Measurements from ENCODE around the gene CLP1. TPM values are rescaled to one million over a fixed set of nuclear protein-coding genes. Genes with fewer than 3 reads are reported as not detected.

The CLP1 gene
- total and polyA plus RNA-seq, 7 donors, result 3.9 to 23.2 (median 13.2) TPM

DNA sequence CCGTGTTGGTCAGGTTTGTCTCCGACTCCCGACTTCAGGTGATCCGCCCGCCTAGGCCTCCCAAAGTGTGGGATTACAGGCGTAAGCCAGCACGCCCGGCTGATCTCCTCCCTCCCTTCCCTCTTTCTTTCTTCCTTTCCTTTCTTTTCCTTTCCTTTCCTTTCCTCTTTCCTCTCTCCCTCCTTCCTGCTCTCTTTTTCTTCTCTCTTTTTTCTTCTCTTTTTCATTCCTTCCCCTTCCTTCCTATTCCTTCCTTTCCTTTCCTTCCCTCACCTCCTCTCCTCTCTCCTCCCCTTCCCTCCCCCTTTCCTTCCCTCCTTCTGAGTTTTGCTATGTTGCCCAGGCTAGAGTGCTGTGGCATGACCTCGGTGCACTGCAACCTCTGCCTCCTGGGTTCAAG lies 6.4 kb downstream of the CLP1 start:
- Histone ChIP-seq H3K27me3 (no peaks in the 10 kb centered on the region), H3K4me1 (peaks cover 0 to 14% (median 12%) of the 10 kb centered on the region in 4 donors), H3K9me3 (no peaks in the 10 kb centered on the region), H3K36me3 (peaks cover 14 to 40% (median 25%) of the 10 kb centered on the region in 4 donors), H3K4me3 (no peak overlapping the region), H3K27ac (no peak overlapping the region)
- TF ChIP-seq EP300 (IDR thresholded peaks at IDR 0.05) (no peak), POLR2AphosphoS5 (IDR thresholded peaks at IDR 0.05) (no peak), POLR2A (IDR thresholded peaks at IDR 0.05) (no peak)
- TF ChIP-seq, protein P1, sequence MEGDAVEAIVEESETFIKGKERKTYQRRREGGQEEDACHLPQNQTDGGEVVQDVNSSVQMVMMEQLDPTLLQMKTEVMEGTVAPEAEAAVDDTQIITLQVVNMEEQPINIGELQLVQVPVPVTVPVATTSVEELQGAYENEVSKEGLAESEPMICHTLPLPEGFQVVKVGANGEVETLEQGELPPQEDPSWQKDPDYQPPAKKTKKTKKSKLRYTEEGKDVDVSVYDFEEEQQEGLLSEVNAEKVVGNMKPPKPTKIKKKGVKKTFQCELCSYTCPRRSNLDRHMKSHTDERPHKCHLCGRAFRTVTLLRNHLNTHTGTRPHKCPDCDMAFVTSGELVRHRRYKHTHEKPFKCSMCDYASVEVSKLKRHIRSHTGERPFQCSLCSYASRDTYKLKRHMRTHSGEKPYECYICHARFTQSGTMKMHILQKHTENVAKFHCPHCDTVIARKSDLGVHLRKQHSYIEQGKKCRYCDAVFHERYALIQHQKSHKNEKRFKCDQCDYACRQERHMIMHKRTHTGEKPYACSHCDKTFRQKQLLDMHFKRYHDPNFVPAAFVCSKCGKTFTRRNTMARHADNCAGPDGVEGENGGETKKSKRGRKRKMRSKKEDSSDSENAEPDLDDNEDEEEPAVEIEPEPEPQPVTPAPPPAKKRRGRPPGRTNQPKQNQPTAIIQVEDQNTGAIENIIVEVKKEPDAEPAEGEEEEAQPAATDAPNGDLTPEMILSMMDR (IDR thresholded peaks at IDR 0.05), result no peak
- DNase-seq, result no peak
- intact Hi-C loops (cut with DNase I), result loop anchor here (10.0 kb wide), 2 partner anchors 911 to 1891 kb away; partner anchors contain the start of genes LPXN and ZFP91
- WGBS, 2 donors, result 82 to 92% methylated on average over 9 of the region's 9 CpGs

DNA sequence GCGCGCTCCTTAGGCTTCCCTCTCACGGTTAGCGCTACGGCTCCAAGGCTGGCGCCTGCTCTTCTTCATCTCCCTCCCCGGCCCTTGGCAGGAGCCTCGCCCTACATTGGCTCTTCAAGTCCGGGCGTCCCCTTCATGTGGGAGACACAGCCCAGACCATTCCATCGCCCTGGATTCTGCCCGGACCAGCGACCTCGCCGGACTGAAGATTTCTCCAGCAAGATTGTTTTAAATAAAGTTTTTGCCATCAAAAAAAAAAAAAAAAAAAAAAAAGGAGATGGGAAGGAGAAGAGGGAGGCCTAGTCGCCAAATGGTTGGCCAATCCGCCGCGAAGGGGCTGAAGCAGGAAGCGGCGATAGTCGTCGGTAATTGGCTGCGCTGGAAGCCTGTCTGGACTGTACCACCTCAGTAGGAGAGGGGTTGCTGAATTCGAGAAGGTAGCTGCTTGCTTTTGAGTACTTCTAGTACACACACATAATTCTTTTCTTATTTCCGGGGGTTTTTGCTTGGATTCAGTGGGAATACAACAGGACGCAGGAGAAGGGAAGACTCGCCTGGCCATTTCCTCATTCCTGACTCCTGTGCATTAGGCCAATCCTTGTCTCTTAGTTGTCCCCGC lies 9.7 kb downstream of the CLP1 start:
- WGBS, 2 donors, result 0% methylated on average over 29 of the region's 29 CpGs
- peak; percentile 100 for DNase-seq
- Histone ChIP-seq H3K36me3 (peaks cover 0 to 13% (median 2%) of the 10 kb centered on the region in 4 donors), H3K9me3 (no peaks in the 10 kb centered on the region), H3K4me3 (peak overlapping the region; percentile 67 to 98 (median 84)), H3K4me1 (peaks cover 0 to 30% (median 28%) of the 10 kb centered on the region in 4 donors), H3K27me3 (no peaks in the 10 kb centered on the region), H3K27ac (peak overlapping the region; percentile 92 to 99 (median 98))
- TF ChIP-seq POLR2AphosphoS5 (IDR thresholded peaks at IDR 0.05) (peak in 3 of 4 donors; percentile 23 to 58 (median 41)), EP300 (IDR thresholded peaks at IDR 0.05) (no peak)
- TF ChIP-seq, protein P1 (IDR thresholded peaks at IDR 0.05), result no peak
- intact Hi-C loops (cut with DNase I), result loop anchor here (5.0 to 10.0 kb wide), 8 partner anchors 45 to 1945 kb away; partner anchors contain the start of genes CTNND1, LPXN, MED19 and P2RX3

DNA sequence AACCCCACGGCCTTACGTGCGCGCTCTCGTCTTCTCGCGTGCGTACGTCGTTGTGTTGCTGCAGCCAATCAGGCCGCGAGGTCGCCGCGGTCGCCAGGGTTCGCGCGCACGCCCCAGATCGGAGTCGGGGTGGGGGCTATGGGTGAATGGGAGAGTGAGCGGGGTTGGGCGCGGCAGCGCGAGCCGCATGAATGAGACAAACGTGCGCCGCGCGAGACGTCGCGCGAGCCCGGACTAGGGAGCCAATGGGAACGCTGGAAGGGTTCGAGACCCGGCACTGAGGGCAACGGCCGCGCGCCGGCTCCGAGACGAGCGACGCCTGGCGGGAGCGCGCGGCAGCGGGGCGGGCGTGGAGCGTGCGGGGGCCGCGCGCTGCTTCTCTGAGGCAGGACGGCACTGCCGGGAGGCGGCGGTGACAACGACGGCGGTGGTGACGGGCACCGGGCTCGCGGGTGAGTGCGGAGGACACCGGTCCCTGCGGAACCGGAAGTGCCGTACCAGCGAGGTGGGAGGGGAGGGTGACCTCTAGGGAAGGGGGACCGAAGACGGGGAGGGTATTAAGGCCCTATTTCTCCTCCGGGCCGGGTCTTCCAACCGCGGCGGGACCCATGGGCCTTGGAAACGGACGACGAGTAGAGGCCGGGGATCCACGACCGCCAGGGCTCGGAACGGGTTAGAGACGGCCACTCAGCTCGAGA lies 10.3 kb downstream of the CLP1 start, which contains the start of gene ZDHHC5:
ZDHHC5 (plus strand) TSS at position 379 of the 698 bp plus-strand sequence. CDS start 4,977 bp downstream, outside the sequence.
- intact Hi-C loops (cut with DNase I), result loop anchor here (2.0 to 10.0 kb wide), 9 partner anchors 44 to 1944 kb away; partner anchors contain the start of genes CTNND1, LPXN, MED19 and P2RX3
- Histone ChIP-seq H3K4me1 (peaks cover 0 to 30% (median 28%) of the 10 kb centered on the region in 4 donors), H3K4me3 (peak within 1 kb of the TSS; percentile 67 to 98 (median 84)), H3K27me3 (no peaks in the 10 kb centered on the region), H3K9me3 (no peaks in the 10 kb centered on the region), H3K27ac (peak within 1 kb of the TSS; percentile 92 to 99 (median 98)), H3K36me3 (peaks cover 0 to 13% (median 7%) of the 10 kb centered on the region in 4 donors)
- TF ChIP-seq POLR2A (IDR thresholded peaks at IDR 0.05), result peak; percentile 37 to 63
- no peak for TF ChIP-seq EP300 (IDR thresholded peaks at IDR 0.05)
- TF ChIP-seq, protein P1 (IDR thresholded peaks at IDR 0.05), result peak in 1 of 4 experiments; percentile 54
- peak; percentile 7 to 90 (median 77) for TF ChIP-seq POLR2AphosphoS5 (IDR thresholded peaks at IDR 0.05)
- peak; percentile 100 for DNase-seq
- WGBS, 2 donors, result 0% methylated on average over 96 of the region's 96 CpGs

DNA sequence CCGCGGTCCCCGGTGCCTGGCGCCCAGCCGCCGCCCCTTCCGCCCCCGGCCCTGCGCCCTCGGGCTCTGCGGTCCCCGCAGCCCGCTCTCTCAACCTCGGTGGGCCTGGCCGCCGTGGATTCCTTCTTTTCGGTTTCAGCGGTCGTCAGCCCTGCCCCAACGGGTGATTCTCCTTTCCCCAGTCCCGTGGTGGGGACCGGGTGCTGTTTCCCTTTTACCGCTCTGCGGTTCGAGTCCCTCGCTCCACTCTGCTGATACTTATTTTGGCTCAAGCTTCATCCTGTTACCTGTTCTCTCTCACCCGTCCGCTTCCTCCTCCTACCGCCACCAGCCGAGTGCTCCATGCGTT lies 10.8 kb downstream of the CLP1 start:
- intact Hi-C loops (cut with DNase I), result loop anchor here (2.0 to 10.0 kb wide), 9 partner anchors 44 to 1944 kb away; partner anchors contain the start of genes CTNND1, LPXN, MED19 and P2RX3
- Histone ChIP-seq H3K4me1 (peaks cover 0 to 30% (median 28%) of the 10 kb centered on the region in 4 donors), H3K4me3 (peak overlapping the region; percentile 67 to 98 (median 84)), H3K36me3 (peaks cover 3 to 15% (median 11%) of the 10 kb centered on the region in 4 donors), H3K27me3 (no peaks in the 10 kb centered on the region), H3K9me3 (no peaks in the 10 kb centered on the region), H3K27ac (peak overlapping the region; percentile 92 to 99 (median 98))
- WGBS, 2 donors, result 0% methylated on average over 31 of the region's 31 CpGs
- TF ChIP-seq EP300 (IDR thresholded peaks at IDR 0.05), result no peak
- no peak for TF ChIP-seq POLR2AphosphoS5 (IDR thresholded peaks at IDR 0.05)
- TF ChIP-seq, protein P1 (IDR thresholded peaks at IDR 0.05), result no peak
- TF ChIP-seq POLR2A (IDR thresholded peaks at IDR 0.05), result no peak
- DNase-seq, result no peak
